ENCODE data around the gene MOB1A. TPM values are rescaled to one million over a fixed set of nuclear protein-coding genes. Genes with fewer than 3 reads are reported as not detected.
A peak's percentile ranks its signal among the peaks of the same experiment; 100 is the strongest.

The MOB1A gene
- total RNA-seq, 2 donors from 2014 or later, result 26.7 to 37.9 TPM

GRCh38 chr2:74148457-74149246, 30.0 kb downstream of the MOB1A start:
- WGBS, 2 donors, result 25 to 32% methylated on average over 16 of the region's 16 CpGs
- intact Hi-C loops (cut with DNase I), result loop anchor here (10.0 kb wide), 1 partner anchor 324 kb away; the partner anchor contains the start of gene STAMBP
- no peak for ATAC-seq

GRCh38 chr2:74147727-74148456, 30.8 kb downstream of the MOB1A start, which contains the start of gene BOLA3:
Gene BOLA3, minus strand, starts transcription at chr2:74147912. Its CDS starts 38 bp downstream, at chr2:74147874.
- 2 to 3% methylated on average over 22 to 50 of the region's 67 CpGs for WGBS, 2 donors
- intact Hi-C loops (cut with DNase I), result loop anchor here (10.0 kb wide), 1 partner anchor 323 kb away; the partner anchor contains the start of gene STAMBP

More at GRCh38 chr2:74148457-74149246, 30.0 kb downstream of the MOB1A start:
- no peaks in the 10 kb centered on the region for H3K27me3 ChIP-seq
- peak overlapping the region; percentile 21 to 88 for H3K4me3 ChIP-seq
- DNase-seq, result no peak
- H3K9me3 ChIP-seq, result no peaks in the 10 kb centered on the region
- H3K4me1 ChIP-seq, result peaks cover 26% of the 10 kb centered on the region
- peaks cover 0 to 6% of the 10 kb centered on the region in 2 donors for H3K36me3 ChIP-seq (replicated peaks in 1 of 2; ENCODE audit: insufficient read depth in 1 of 2, low read depth in 2 of 2)
- peak overlapping the region; percentile 5 to 76 (median 56) for H3K27ac ChIP-seq
- TF ChIP-seq POLR2A (IDR thresholded peaks at IDR 0.05) (no peak), CTCF (IDR thresholded peaks at IDR 0.05) (no peak)

GRCh38 chr2:74146929-74147726, 31.6 kb downstream of the MOB1A start:
- Histone ChIP-seq H3K27me3 (no peaks in the 10 kb centered on the region), H3K27ac (peak overlapping the region; percentile 5 to 76 (median 56)), H3K4me1 (peaks cover 26% of the 10 kb centered on the region), H3K36me3 (replicated peaks in 1 of 2; ENCODE audit: insufficient read depth in 1 of 2, low read depth in 2 of 2) (no peaks in the 10 kb centered on the region), H3K4me3 (peak overlapping the region; percentile 24 to 88), H3K9me3 (no peaks in the 10 kb centered on the region)
- ATAC-seq, result no peak
- TF ChIP-seq CTCF (IDR thresholded peaks at IDR 0.05) (no peak), POLR2A (IDR thresholded peaks at IDR 0.05) (no peak)
- 6 to 7% methylated on average over 24 to 29 of the region's 29 CpGs for WGBS, 2 donors
- DNase-seq, result peak in 1 of 4 donors; percentile 13
- intact Hi-C loops (cut with DNase I), result loop anchor here (10.0 kb wide), 1 partner anchor 322 kb away; the partner anchor contains the start of gene STAMBP

More at GRCh38 chr2:74147727-74148456, 30.8 kb downstream of the MOB1A start, which contains the start of gene BOLA3:
- DNase-seq, result peak; percentile 88 to 93 (median 88)
- Histone ChIP-seq H3K9me3 (no peaks in the 10 kb centered on the region), H3K36me3 (replicated peaks in 1 of 2; ENCODE audit: insufficient read depth in 1 of 2, low read depth in 2 of 2) (peaks cover 0 to under 1% of the 10 kb centered on the region in 2 donors), H3K27me3 (no peaks in the 10 kb centered on the region), H3K27ac (peak within 1 kb of the TSS; percentile 5 to 76 (median 56)), H3K4me3 (peak within 1 kb of the TSS; percentile 24 to 88), H3K4me1 (peaks cover 26% of the 10 kb centered on the region)
- TF ChIP-seq CTCF (IDR thresholded peaks at IDR 0.05) (peak; percentile 39 to 86 (median 70)), POLR2A (IDR thresholded peaks at IDR 0.05) (peak; percentile 32 to 59 (median 57))
- peak; percentile 98 for ATAC-seq

- no peak for ATAC-seq
- no peak for TF ChIP-seq POLR2A (IDR thresholded peaks at IDR 0.05)
- no peak for TF ChIP-seq CTCF (IDR thresholded peaks at IDR 0.05)
- 79 to 80% methylated on average over 6 of the region's 6 CpGs for WGBS, 2 donors
Observed at GRCh38 chr2:74142340-74142739, 36.3 kb downstream of the MOB1A start.

More at GRCh38 chr2:74142340-74142739, 36.3 kb downstream of the MOB1A start:
- no peaks in the 10 kb centered on the region for H3K9me3 ChIP-seq
- intact Hi-C loops (cut with DNase I), result loop anchor here (10.0 kb wide), 1 partner anchor 318 kb away; the partner anchor contains the start of gene STAMBP
- H3K4me1 ChIP-seq, result peaks cover 16% of the 10 kb centered on the region
- no peak for DNase-seq
- H3K27ac ChIP-seq, result no peak overlapping the region
- peaks cover 0 to 2% of the 10 kb centered on the region in 2 donors for H3K36me3 ChIP-seq (replicated peaks in 1 of 2; ENCODE audit: insufficient read depth in 1 of 2, low read depth in 2 of 2)
- H3K4me3 ChIP-seq, result no peak overlapping the region
- no peaks in the 10 kb centered on the region for H3K27me3 ChIP-seq

All from body of pancreas (tissue), 4 donors.